Measurements from ENCODE around the gene CENPP.

DNA sequence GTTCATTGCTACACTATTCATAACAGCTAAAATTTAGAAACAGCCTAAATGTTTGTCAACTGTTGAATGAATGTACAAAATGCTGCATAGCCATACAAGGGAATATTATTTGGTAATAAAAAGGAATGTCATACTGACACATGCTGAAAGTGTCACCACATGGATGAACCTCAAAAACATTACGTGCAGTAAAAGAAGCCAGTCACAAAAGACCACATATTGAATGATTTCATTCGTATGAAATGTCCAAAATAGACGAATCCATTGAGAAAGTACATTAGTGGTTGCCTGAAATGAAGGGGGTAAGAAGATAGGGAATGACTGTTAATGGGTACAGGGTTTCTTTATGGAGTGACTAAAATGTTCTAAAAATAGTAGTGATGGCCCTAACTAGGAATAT lies 221.6 kb downstream of the CENPP start:
- TF ChIP-seq, protein P1, sequence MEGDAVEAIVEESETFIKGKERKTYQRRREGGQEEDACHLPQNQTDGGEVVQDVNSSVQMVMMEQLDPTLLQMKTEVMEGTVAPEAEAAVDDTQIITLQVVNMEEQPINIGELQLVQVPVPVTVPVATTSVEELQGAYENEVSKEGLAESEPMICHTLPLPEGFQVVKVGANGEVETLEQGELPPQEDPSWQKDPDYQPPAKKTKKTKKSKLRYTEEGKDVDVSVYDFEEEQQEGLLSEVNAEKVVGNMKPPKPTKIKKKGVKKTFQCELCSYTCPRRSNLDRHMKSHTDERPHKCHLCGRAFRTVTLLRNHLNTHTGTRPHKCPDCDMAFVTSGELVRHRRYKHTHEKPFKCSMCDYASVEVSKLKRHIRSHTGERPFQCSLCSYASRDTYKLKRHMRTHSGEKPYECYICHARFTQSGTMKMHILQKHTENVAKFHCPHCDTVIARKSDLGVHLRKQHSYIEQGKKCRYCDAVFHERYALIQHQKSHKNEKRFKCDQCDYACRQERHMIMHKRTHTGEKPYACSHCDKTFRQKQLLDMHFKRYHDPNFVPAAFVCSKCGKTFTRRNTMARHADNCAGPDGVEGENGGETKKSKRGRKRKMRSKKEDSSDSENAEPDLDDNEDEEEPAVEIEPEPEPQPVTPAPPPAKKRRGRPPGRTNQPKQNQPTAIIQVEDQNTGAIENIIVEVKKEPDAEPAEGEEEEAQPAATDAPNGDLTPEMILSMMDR (IDR thresholded peaks at IDR 0.05; ENCODE audit: low read length), result no peak
- no peak for TF ChIP-seq EZH2 (IDR thresholded peaks at IDR 0.05; ENCODE audit: borderline replicate concordance, low read length)

All from OCI-LY1 (cell line).